HG03097 (cell line): Measurements from ENCODE around the gene CST1.
"Not testable (repeated sequence)": the region's sequence is repeated elsewhere in the genome, so short reads cannot be mapped to it uniquely, and the experiment has no call there.

Experiments
- ATAC-seq: cut with Tn5 transposase; IDR thresholded peaks from one replicate; pipeline ENCODE4 v1.9.1; 2021; ENCODE audit not compliant: unreplicated experiment, low FRiP score

The CST1 gene

GRCh38 chr20:23756792-23757191, 6.1 kb upstream of the CST1 start:
- ATAC-seq, result not testable (repeated sequence)

- not testable (repeated sequence) for ATAC-seq
Observed at GRCh38 chr20:23755131-23755611, 4.4 kb upstream of the CST1 start.

GRCh38 chr20:23754731-23755130, 4.0 kb upstream of the CST1 start:
- ATAC-seq, result no peak

- no peak for ATAC-seq
Observed at GRCh38 chr20:23753589-23753988, 2.9 kb upstream of the CST1 start.

GRCh38 chr20:23753194-23753548, 2.4 kb upstream of the CST1 start:
- no peak for ATAC-seq

GRCh38 chr20:23752481-23753193, 1.9 kb upstream of the CST1 start:
- no peak for ATAC-seq

GRCh38 chr20:23752019-23752418, 1.3 kb upstream of the CST1 start:
- no peak for ATAC-seq

- ATAC-seq, result no peak
Observed at GRCh38 chr20:23749746-23750145, 989 bp downstream of the CST1 start.

- not testable (repeated sequence) for ATAC-seq
Observed at GRCh38 chr20:23748975-23749374, 1.8 kb downstream of the CST1 start.

- not testable (repeated sequence) for ATAC-seq
Observed at GRCh38 chr20:23747551-23747950, 3.2 kb downstream of the CST1 start.

GRCh38 chr20:23747092-23747491, 3.6 kb downstream of the CST1 start:
- not testable (repeated sequence) for ATAC-seq

- ATAC-seq, result no peak
Observed at GRCh38 chr20:23746321-23746720, 4.4 kb downstream of the CST1 start.

- no peak for ATAC-seq
Observed at GRCh38 chr20:23745247-23745646, 5.5 kb downstream of the CST1 start.

GRCh38 chr20:23744817-23745216, 5.9 kb downstream of the CST1 start:
- ATAC-seq, result no peak

- not testable (repeated sequence) for ATAC-seq
Observed at GRCh38 chr20:23735391-23735790, 15.3 kb downstream of the CST1 start.

- ATAC-seq, result not testable (repeated sequence)
Observed at GRCh38 chr20:23734949-23735348, 15.8 kb downstream of the CST1 start.

- not testable (repeated sequence) for ATAC-seq
Observed at GRCh38 chr20:23734440-23734839, 16.3 kb downstream of the CST1 start.

- ATAC-seq, result no peak
Observed at GRCh38 chr20:23727016-23727415, 23.7 kb downstream of the CST1 start.

- no peak for ATAC-seq
Observed at GRCh38 chr20:23725102-23725501, 25.6 kb downstream of the CST1 start.

GRCh38 chr20:23723659-23724307, 27.0 kb downstream of the CST1 start:
- peak; percentile 70 for ATAC-seq

GRCh38 chr20:23722851-23723250, 27.9 kb downstream of the CST1 start:
- ATAC-seq, result not testable (repeated sequence)

GRCh38 chr20:23721962-23722361, 28.8 kb downstream of the CST1 start:
- ATAC-seq, result no peak
